Raji (cell line): ENCODE results near the gene CPED1.

Source experiments
- POLR2A ChIP-seq: IDR thresholded peaks from 2 replicates; pipeline ENCODE4 v1.6.1; 2011; ENCODE audit warnings: low read depth, low read length, control low read depth; ENCODE audit not compliant: insufficient read depth

The CPED1 gene

DNA sequence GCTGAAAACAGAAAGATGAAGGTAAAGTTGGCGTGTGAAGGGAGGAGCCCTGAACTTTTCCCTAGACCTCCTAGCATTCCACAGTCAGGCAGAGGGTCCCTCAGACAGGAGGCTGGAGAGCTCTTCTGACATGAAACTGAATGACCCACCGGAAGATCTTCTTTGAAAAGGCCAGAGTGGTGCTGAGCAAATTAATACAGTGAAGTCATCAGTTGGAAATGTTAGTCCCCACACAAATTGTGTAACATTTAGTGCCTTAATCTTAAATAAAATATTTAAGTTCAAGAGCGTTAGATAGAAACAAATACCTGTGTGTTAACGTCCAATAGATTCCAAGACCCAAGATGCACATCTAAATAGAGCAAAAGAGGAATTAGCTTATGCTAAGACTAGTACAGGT, 291.3 kb downstream of the CPED1 start:
- TF ChIP-seq POLR2A, result no peak

DNA sequence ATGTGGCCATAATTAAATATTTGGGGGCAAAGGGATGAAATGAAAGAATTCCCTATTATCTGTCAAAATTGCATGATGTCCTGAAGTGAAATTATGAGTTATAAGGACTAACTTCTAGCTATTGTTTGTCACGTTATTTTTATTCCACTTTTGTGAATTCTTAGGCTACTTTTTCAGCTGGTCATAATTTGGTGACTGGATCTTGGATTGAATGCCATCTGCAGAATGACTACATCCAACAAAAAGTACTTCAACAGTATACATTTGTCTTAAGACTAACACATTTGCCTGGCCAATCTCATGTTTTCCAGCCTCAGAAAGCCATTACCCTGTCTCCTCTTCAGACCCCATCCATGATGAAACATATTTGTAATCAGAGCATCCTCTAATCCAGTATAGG, 292.1 kb downstream of the CPED1 start:
- TF ChIP-seq POLR2A, result no peak

DNA sequence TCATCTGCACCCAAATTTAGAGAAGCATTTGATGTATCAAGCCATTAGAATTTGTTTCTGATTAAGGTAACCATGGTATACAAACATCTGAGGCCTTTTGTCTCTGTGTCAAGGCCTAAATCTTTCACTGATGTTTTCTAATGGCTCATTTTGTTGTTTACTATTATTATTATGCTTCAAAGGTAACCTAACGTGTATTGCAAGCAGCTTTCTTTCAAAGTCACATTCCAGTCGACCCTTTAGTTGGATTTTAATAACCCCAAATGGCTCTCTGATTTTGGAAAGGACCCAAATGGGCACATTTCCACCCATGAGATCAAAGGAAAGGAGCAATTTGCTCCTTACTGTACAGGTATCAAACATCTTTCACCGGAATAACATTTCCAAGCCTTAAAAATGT, 293.6 kb downstream of the CPED1 start:
- TF ChIP-seq POLR2A, result no peak

DNA sequence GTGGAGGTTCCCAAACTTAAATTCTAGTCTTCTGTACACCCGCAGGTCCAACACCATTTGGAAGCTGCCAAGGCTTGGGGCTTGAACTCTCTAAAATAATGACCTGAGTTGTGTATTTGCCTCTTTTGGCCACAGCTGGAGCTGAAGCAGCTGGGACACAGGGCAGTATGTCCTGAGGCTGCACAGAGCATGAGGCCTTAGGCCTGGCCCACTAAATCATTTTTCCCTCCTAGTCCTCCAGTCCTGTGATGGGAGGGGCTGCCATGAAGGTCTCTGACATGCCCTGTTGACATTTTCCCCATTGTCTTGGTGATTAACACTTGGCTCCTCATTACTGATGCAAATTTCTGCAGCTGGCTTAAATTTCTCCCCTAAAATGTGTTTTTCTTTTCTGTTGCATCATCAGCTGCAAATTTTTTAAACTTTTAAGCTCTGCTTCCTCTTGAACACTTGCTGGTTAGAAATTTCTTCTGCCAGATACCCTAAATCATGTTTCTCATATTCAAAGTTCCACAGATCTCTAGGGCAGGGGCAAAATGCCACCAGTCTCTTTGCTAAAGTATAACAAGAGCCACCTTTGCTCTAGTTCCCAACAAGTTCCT, 296.7 kb downstream of the CPED1 start:
- TF ChIP-seq POLR2A, result no peak

DNA sequence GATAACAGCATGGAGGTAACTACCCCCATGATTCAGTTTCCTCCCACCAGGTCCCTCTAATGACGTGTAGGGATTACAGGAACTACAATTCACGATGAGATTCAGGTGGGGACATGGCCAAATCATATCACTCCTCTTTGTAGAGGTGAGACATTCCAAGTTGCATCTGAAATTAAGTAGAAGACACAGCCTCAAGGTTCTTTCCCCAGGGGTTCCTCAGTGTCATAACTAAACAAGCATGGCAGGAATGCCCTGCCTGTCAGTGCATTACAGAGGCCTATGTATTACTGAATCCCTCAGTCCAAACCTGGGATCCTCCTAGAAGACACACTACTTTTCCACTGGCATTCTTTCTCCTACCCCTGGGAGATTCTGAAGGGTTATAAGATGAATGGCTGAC, 297.7 kb downstream of the CPED1 start:
- no peak for TF ChIP-seq POLR2A

- no peak for TF ChIP-seq POLR2A
These were observed 298.5 kb downstream of the CPED1 start for GRCh38 chr7:121286742-121287734.

DNA sequence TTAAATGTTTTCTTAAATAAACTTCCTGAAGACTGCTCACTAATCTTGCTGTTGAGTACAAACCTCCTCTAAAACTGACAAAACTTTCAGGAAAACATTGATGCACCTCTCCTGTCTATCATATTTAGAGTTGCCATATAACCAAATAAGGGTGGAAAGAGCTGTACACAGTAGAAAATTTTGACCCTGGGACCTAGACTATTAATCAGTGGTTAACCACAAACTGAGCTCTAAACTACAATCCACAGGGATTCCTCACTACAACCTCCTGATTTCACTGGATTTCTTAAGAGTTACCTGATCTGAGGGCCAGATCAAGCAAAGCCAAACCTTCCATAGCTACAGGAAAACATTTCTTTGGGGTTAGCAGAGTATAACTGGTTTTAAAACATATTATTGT, 300.4 kb downstream of the CPED1 start:
- no peak for TF ChIP-seq POLR2A

DNA sequence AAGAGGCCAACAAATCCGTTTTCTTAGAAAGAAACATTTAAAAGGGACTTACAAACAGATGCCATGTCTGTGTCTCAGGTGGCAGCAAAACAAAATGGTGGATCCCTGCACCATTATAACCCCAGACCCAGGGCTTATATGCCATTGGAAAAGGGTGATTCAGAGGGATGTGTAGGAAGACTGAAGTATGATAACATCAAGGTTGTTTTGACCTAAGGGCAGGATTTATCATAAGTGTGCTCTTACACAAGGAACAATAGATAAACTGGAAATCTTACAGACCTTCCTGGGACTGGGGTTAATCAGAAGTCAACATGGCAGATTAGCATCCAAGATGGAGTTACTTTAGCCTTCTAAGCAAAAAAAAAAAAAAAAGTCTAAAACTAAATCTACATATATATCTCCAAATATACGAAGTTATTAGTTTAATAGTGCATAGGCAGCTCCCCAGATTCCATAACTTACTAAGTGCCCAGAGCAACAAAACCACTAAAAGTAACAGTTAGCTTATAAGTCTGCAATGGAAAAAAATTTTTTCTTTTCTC, 306.0 kb downstream of the CPED1 start:
- no peak for TF ChIP-seq POLR2A

DNA sequence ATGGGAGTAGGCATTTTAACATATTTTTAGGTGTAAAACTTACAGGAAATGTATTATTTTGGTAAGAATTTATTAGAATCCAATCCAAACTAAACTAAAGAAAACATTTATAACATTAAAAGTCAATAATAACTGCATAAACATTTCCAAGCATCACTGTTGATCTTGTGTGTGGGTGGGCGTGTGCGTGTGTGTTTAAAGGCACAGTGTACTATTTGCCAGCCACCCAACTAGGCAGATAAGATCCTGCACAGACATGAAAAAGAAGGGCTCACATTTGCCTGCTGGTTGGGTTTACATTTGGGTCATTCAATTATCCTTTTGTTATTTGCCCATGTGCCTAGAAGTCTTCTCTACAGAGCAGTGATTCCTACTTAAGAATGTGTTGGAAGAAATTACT, 309.3 kb downstream of the CPED1 start:
- no peak for TF ChIP-seq POLR2A

DNA sequence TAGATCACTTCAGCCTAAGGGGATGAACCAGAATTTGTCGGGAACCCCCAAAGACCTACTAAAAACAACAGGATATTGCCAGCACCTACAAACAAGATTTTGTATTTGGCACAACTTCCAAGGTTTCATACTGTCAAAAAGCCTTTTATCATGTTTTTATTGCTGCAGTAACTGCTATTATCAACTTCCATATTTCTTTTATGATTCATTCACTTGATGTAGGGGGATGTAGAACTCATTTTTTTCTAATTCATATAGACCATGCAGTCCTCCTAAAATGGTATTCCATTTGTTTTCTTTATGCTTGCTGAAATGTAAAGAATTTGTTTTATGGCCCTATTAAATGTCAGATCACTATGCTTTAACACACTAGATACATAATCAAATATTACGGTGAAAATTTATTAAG, 310.3 kb downstream of the CPED1 start:
- no peak for TF ChIP-seq POLR2A

DNA sequence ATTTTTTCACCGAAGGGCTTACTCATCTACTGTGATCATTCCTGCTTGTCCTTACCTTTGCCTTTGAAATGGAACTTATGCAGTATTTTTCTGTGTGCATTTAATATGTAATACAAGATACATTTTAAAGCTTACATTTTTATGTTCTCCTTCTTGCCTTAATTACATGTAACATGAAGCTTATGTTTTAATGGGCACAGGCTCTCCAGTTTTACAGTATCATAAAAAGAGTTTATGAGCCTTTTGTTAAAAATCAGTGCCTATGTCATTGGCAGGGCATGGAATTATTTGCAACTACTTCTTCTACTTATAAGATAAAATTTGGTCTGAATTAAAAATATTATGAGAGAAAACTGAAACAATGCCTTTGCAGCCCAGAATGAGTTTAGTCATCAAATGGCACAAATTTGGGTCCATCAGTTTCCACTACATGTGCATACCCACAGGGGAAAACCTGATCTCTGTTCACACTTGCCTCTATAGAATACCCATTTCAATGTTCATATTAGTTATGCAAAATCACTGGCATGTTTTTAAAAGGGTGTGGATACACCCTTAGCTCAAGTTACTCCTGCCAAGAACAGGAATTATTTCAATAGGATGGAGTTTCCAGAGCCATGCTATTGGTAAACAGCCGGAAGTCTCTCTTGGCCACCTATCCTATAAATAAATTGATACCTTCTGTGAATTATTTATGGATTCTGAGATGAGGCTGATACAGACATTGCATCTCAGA, 312.3 kb downstream of the CPED1 start:
- no peak for TF ChIP-seq POLR2A

- no peak for TF ChIP-seq POLR2A
These were observed 313.1 kb downstream of the CPED1 start for GRCh38 chr7:121301446-121302213.

- TF ChIP-seq POLR2A, result no peak
These were observed 313.8 kb downstream of the CPED1 start for GRCh38 chr7:121302214-121302745.

DNA sequence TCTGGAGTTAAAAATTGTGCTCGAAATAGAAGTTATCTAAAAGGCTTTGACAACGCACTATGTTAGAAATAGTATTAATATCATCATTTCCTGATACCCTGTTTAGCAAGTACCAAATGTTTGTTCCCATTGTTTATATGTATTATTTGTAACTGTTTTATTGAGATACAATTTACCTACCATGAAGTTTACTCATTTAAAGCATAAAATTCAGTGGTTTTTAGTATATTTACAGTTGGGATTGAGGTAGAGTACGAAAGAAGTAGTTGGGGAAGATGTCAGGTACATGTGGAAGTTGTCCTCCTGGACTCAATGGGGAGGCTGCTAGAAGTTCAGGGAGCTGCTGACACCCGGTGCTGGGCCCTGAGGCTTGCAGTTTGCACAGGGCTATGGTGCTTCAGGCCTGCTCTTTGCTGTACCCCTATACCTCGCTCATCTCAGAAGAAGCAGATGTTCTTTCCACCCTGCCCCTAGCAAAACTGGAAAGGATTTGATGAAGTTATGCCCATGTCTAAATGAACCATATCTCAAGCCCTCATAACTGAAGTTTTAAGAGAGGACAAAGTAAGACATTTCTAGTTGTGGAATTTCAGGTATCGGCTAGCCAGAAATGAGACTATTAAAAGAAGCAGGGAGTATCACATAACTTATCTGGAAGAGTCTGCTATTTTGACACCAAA, 315.1 kb downstream of the CPED1 start:
- TF ChIP-seq POLR2A, result no peak
